HG02943 (cell line): ENCODE measurements around the gene HJV.
A peak's percentile ranks its signal among the peaks of the same experiment; 100 is the strongest.

Experiments used
- ATAC-seq: cut with Tn5 transposase; IDR thresholded peaks from one replicate; pipeline ENCODE4 v1.9.1; 2021; ENCODE audit warnings: mild to moderate bottlenecking, low read depth, moderate library complexity; ENCODE audit not compliant: unreplicated experiment

Gene HJV

DNA sequence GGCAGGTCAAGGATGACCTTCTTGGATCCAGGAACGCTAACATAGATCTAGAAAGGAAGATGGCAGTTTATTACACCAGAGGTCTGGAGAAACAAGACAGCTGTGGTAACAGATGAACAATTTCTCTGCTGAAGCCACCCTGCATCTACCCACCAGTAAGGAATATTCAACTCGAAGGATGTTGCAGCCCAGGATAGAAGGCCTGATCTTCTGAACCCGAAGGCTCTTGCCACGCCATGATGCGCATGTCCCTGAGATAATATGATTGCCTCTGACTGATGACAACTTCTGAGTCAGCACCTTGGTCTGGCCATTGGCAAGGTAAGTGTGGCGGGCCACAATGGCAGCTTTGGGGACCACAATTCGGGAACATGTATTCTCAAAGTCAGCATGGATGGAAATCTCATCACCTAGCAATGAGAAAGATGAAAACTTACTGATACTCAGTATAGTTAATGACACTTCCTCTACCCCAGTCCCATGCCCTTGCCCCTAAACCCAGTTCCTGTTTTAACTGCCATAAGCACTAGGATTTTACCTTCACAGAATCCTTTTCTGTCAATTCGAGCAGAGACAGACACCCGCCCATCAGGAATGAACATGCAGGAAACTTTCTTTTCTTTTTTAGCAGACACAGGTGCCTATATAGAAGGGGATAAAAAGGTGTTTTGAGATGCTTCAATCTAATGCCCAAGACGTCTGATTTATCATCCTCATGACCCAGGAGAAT, 27.0 kb downstream of the HJV start:
- ATAC-seq: no peak

- ATAC-seq: no peak
Observed at GRCh38 chr1:145993618-145994390, 27.7 kb downstream of the HJV start.

GRCh38 chr1:145992958-145993617, 28.4 kb downstream of the HJV start:
- ATAC-seq: no peak

- ATAC-seq: no peak
Observed at GRCh38 chr1:145992502-145992936, 29.0 kb downstream of the HJV start.

GRCh38 chr1:145991735-145992412, 29.7 kb downstream of the HJV start:
- ATAC-seq: no peak

- no peak for ATAC-seq
Observed at GRCh38 chr1:145990249-145990855, 31.2 kb downstream of the HJV start.

GRCh38 chr1:145988773-145989172, 32.8 kb downstream of the HJV start:
- ATAC-seq: no peak

DNA sequence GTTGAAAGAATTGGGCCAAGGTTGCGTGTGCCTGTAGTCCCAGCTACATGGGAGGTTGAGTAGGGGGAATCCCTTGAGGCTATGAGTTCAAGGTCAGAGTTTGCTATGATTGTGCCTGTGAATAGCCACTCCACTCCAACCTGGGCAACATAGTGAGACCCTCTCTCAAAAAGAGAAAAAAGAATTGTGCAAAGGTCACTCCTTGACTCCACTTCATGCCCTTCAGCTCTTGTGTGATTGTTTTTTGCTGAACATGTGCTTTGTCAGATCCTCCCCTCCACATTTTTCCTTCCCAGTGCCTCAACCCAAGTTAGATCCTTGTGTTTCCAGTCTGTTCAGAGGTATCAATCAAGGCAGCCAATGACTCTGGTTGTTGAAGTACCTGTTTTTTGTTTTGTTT, 33.6 kb downstream of the HJV start:
- ATAC-seq: no peak

DNA sequence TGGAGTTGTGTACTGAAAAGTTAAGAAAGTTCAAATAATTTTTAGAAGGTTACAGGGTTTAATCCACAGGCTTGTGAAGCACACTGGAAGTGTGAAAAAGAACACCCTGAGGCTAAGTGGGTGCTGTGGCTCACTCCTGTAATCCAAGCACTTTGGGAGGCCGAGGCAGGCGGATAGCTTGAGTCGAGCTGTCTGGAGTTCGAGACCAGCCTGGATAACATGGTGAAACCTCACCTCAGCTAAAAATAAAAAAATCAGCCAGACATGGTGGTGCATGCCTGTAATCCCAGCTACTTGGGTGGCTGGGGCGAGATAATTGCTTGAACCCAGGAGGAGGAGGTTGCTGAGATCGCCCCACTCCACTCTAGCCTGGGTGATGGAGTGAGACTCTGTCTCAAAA, 35.0 kb downstream of the HJV start:
- no peak for ATAC-seq

DNA sequence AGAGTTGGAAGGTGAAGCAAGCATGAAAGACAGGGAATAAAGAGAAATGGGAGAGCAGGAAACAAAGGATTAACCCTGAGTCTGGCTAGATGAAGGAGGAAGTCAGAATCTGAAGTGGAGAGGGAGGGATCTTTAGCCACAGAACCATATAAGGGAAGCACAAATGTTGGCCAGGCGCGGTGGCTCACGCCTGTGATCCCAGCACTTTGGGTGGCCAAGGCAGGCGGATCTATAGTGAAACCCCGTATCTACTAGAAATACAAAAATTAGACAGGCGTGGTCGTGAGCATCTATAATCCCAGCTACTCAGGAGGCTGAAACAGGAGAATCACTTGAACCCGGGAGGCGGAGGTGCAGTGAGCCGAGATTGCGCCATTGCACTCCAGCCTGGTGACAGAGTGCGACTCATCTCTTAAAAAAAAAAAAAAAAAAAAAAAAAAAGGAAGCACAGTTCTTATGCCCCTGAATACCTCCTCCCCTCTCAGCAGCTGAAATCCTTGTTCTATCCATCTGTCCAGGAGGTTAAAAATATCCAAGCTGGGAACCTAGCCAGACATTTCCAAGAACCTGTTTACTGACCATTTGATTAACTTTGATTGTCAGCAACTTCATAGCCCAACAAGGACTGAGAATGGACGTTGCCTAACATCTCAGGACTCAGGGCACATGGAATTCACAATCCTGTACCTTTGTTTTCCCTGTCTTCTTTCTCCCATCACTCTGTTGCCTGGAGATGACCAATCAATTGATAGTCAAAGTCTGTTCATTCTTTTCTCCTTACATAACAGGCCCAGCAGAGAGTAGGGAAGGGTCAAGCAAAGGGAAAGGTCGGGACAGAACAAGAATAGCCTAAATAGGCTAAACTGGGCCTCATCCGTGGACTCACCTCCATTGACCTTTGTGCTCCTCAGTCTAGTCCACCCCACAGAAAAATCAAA, 35.8 kb downstream of the HJV start:
- no peak for ATAC-seq

GRCh38 chr1:145985129-145985501, 36.4 kb downstream of the HJV start:
- ATAC-seq: no peak

- no peak for ATAC-seq
Observed at GRCh38 chr1:145983960-145984830, 37.3 kb downstream of the HJV start.

DNA sequence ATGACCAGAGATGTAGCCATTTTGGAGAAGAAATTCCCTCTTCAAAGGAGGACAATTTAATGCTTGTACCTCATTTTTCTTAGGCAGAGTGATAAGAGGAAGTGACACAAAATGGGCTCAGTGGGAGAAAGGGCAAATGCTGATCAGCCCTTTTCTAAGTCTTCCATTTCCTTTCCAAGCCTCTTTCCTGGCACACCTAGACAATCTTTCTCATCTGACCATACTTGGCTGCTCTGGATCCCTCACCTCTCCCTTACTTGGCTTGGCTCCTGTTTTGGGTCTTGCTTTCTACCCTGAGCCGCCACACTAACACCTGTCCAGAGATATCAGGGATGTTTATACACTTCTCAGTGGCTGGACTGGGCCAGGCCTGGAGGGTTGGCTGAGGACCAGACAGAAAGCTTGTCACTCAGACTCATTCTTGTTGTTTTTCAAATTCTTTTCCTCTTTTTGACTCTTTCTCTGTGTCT, 38.3 kb downstream of the HJV start:
- no peak for ATAC-seq

DNA sequence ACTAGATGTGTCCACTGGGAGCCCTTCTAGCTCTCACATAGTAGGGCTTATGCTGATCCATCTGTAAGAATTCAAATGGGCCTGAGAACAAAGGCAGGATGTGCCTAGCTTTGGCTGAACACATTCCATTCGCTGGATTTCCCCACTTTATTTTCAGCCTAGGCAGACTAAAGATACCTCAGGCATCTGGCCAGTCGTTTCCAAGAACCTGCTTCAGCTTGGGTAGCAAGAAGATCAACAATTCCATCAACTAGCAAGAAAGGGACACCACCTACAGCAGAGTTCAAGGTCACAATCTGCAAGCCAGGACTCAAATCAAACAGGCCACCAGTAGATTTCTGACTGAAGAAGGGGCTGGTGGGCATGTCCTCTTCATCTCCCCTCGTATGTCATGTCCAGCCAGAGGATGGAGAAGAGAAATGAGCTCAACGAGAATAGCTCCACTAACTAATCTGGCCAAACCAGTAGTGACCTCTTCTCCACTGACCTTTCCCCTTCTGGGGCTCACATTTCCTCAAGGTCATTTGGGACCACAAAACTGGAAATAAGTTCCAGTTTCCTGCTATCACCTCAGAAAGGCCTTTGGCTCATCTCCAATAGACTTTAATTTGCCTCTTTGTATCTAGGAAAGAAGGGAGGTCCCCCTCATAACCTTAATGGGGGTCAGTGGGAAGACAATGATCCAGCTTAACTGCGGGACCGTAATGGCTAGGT, 39.4 kb downstream of the HJV start:
- no peak for ATAC-seq

- ATAC-seq: no peak
Observed at GRCh38 chr1:145980457-145980994, 41.0 kb downstream of the HJV start.

GRCh38 chr1:145979746-145980456, 41.6 kb downstream of the HJV start:
- peak; percentile 6 for ATAC-seq
